ENCODE results near the gene EYA4.

GRCh38 chr6:133567636-133568035, 326.5 kb downstream of the EYA4 start:
- no peak for TF ChIP-seq CTCF (IDR thresholded peaks at IDR 0.05; ENCODE audit: insufficient read depth, low read depth, low read length)
- TF ChIP-seq EZH2 (IDR thresholded peaks at IDR 0.05; ENCODE audit: insufficient read depth, low read length) = no peak
